Activated naive CD4-positive, alpha-beta T cell (primary cell): Measurements from ENCODE around the gene CNTN4.

ENCODE experiments used
- DNase-seq, 4 experiments: peaks; one replicate each; lab custom pipeline; 2025; lab: John Stamatoyannopoulos, UW

Gene CNTN4

DNA sequence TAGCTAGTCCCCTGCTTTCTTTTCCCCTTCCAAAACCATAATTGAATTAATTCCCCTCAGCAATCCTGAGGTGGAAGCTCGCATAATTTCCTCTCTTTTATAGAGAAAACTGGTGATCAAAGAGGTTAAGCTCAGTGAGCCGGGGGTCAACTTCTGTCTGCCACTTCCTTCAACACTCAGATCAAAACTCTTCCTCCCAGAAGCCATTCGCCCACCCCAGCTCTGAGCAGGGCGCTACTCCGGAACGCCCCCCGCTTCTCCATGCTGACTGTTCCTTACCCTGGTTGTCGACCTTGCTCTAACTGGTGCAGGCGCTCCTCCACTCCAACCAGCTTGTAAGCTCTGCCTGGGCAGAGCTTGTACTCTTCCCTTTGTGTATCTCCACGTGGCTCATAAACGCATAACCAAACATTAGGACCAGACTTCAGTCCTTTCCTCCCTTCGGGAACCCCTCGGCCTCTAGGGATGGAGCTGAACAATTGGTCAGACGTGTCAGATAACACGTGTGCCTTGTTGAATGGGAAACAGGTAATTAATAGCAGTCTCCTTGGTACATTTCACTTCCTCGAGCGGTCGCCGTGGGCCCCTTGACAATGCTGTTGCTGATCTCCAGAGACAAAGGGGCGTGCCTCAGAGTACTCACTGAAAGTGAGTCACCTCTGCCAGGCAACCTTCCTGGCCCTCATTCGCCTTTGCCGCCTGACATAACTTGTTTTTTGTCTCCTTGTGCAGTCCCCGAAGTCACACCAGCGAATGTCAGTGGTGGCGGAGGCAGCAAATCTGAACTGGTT, 939.7 kb downstream of the CNTN4 start:
- DNase-seq: no peak

- DNase-seq: no peak
Observed at GRCh38 chr3:3053974-3054373, 955.3 kb downstream of the CNTN4 start.

DNA sequence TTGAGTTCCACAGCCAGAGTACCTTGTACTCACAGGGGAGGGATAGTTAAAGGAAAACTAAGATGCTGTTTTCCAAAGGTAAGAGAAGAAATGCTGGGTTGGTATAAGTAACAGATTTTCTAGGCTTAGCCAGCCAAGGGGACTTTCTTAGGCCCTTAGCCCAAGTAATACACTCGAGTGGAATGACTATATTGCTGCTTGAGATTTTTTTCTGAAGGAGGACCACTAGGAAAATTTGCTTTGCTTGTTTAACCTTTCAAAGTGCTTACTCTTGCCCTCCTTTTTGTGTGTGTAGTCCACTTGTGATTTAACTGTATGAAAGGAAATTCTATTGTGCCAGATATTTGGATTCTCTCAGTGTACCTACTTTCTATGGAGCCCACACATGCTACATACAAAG, 961.0 kb downstream of the CNTN4 start:
- DNase-seq: no peak

- no peak for DNase-seq
Observed at GRCh38 chr3:3064297-3064696, 965.6 kb downstream of the CNTN4 start.

DNA sequence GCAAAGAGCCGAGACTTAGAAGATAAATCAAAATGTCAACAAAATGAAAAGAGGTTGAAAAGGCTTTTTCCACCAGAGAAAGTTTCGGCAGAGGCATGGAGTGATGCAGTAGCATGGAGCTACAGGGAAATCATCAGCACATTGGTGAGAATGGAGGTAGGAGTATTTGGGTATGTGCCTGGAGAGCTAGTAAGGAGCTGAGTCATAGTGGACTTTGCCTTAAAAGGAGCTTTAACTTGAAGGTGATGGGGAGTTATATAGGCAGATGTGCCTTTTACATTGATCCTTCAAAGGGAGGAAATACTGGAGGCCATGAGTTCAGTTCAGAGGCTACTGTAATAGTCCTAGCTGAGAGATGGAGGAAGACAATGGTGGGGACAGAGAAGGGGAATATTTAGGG, 967.2 kb downstream of the CNTN4 start:
- no peak for DNase-seq

GRCh38 chr3:3066378-3066777, 967.7 kb downstream of the CNTN4 start:
- DNase-seq: no peak

DNA sequence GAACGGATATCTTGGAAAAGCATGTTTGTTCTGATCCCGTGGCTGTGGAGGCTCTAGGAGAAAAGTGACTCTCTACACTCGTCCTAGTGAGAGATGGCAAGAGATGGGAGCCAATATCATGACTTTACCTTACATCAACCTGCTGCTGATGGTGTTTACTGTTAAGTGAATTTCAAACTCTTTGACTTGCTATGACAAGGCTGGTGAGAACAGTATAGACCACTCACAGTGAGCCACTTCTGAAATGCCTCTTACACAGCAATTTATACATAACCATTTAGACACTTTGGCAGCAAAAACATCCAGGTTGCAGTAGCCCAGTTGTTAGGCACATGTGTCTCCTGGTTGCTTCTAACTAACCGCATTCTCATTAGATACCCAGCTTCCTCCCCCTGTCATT, 968.2 kb downstream of the CNTN4 start:
- no peak for DNase-seq

- DNase-seq: no peak
Observed at GRCh38 chr3:3068358-3068881, 969.8 kb downstream of the CNTN4 start.

GRCh38 chr3:3069723-3070122, 971.1 kb downstream of the CNTN4 start:
- no peak for DNase-seq

GRCh38 chr3:3071136-3071535, 972.5 kb downstream of the CNTN4 start:
- DNase-seq: no peak

- no peak for DNase-seq
Observed at GRCh38 chr3:3074551-3075257, 976.0 kb downstream of the CNTN4 start.

- no peak for DNase-seq
Observed at GRCh38 chr3:3080309-3080708, 981.6 kb downstream of the CNTN4 start.

DNA sequence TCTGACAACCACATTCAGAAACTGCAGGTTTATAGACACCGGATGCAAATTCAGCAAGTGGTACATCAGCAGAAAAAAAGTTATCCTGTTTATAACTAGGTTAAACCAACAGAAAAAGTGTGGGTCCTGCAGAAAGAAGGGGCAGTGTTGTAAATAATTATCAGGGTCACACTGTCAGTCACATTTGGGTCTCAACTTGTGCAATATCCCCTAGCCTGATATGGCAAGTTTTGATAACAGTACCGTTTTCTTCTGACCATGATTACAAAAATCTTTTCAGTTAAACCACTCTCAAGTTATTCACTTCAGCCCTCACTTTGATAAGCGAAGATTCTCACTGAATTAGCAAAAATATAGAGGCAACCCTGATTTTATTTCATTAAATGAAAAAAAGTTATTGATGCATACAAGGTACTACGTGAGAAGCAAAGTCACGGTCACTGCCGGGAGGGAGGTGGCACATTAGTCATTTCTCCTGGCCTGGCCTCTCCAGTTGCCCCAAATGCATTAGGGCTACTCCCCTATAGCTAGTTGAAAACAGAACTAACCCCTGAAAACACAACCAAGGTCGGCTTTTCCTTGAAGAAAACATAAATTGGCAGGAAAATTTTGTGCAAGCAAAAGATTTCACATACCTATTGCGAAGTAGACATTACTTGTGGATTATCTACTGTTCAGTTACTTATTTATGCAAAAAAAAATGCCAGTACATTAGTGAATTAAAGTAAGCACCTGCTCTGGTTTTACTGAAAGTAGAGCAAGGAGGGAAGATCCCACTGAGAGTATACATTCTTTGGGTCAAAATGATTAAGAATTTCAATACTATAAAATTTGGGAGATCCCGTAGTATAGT, 982.9 kb downstream of the CNTN4 start:
- DNase-seq: no peak

GRCh38 chr3:3082234-3082924, 983.7 kb downstream of the CNTN4 start:
- DNase-seq: no peak

- no peak for DNase-seq
Observed at GRCh38 chr3:3084890-3085289, 986.2 kb downstream of the CNTN4 start.

GRCh38 chr3:3085782-3086181, 987.1 kb downstream of the CNTN4 start:
- DNase-seq: no peak

- DNase-seq: no peak
Observed at GRCh38 chr3:3086239-3086638, 987.6 kb downstream of the CNTN4 start.

GRCh38 chr3:3087279-3087678, 988.6 kb downstream of the CNTN4 start:
- DNase-seq: no peak

DNA sequence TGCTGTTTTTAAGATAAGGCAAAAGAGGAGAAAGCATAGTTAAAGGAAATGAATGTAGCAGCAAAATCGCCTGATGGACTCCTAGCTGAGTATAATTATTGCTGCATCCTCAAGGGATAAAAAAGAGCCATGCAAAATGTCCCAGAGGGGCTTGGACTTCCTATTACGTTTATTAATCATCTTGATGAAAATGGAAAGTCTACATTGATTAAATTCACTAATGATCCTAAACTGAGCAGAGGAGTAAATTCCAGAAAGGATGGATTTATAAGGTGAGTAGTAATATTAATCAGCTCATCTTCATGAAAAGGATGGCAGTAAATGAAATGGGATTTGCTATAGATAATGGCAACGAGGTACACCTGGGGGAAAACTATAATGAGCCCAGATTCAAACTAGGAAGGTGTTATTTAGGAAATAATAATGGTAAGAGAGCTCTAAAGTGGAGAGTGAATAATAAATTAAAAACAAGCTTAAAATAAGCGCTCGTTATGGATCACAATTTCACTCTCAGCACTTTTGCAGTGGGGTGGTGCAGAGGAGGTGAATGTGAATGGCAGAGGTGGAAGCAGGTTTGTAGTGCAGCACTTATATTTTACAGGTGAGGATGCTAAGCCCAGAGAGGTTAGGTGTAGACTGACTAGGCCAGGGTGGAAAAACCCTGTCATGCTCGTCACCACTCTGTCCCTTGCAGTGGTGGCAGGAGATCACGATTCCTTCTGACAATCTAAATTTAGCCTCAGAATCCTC, 989.2 kb downstream of the CNTN4 start:
- no peak for DNase-seq

DNA sequence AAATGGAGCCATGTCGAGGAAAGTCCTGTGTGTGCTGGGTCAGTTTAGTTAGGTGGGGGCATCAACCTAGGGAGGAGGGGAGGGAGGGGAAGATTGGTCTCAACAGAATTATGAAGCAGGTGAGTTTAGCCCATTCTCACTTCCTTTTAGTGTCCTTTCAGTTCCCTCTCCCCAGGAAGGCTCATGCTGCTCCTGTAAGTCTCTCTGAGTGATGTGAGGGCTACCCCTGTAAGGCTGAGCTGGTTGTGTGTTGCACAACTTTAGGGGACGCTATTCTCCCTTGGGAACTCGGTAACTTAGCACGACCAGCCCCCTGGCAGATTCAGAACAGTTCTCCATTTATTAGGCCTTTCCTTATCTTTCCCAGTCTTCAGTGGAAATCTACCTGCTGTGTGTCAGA, 990.4 kb downstream of the CNTN4 start:
- DNase-seq: no peak

GRCh38 chr3:3097958-3098357, 999.3 kb downstream of the CNTN4 start:
- DNase-seq: no peak
